Astrocyte (in vitro differentiated cells and primary cell): ENCODE measurements around the gene EMP1. TPM values are rescaled to one million over a fixed set of nuclear protein-coding genes. Genes with fewer than 3 reads are reported as not detected.
A peak's percentile ranks its signal among the peaks of the same experiment; 100 is the strongest.

Experiments
- DNase-seq: peaks from one replicate; pipeline ENCODE4 v3.0.0-alpha.2; 2010; ENCODE audit warnings: low read depth
- FAIRE-seq: peaks from 2 replicates; lab custom pipeline; 2011; peaks lifted over from hg19 to GRCh38; lab: Jason Lieb, UNC
- H2AFZ ChIP-seq: 2 replicates; pipeline ENCODE4 v1.6.0; 2012; ENCODE audit warnings: low read depth, low read length, inconsistent platforms
- H3K27ac ChIP-seq: 2 replicates; pipeline ENCODE4 v1.5.1; 2011; ENCODE audit warnings: low read depth, low read length, inconsistent platforms
- H3K27me3 ChIP-seq: 2 replicates; pipeline ENCODE4 v1.6.0; 2011; ENCODE audit warnings: low read length, inconsistent platforms; ENCODE audit not compliant: insufficient read depth
- H3K36me3 ChIP-seq: 2 replicates; pipeline ENCODE4 v1.5.1; 2011; ENCODE audit warnings: low read length, inconsistent platforms; ENCODE audit not compliant: insufficient read depth
- H3K4me1 ChIP-seq: 2 replicates; pipeline ENCODE4 v1.5.1; 2011; ENCODE audit warnings: low read length, inconsistent platforms; ENCODE audit not compliant: insufficient read depth
- H3K4me2 ChIP-seq: 2 replicates; pipeline ENCODE4 v1.6.0; 2012; ENCODE audit warnings: low read length, inconsistent platforms
- H3K4me3 ChIP-seq: 2 replicates; pipeline ENCODE4 v1.5.1; 2011; ENCODE audit warnings: low read depth, mild to moderate bottlenecking, low read length, inconsistent platforms; ENCODE audit not compliant: insufficient read depth
- H3K79me2 ChIP-seq: 2 replicates; pipeline ENCODE4 v1.6.0; 2012; ENCODE audit warnings: mild to moderate bottlenecking, low read length, inconsistent platforms; ENCODE audit not compliant: insufficient read depth
- H3K9ac ChIP-seq: 2 replicates; pipeline ENCODE4 v1.6.0; 2012; ENCODE audit warnings: mild to moderate bottlenecking, low read length, inconsistent platforms
- H3K9me3 ChIP-seq: 2 replicates; pipeline ENCODE4 v1.5.1; 2012; ENCODE audit warnings: low read depth, mild to moderate bottlenecking, low read length, inconsistent platforms; ENCODE audit not compliant: insufficient read depth
- H4K20me1 ChIP-seq: 2 replicates; pipeline ENCODE4 v1.6.0; 2012; ENCODE audit warnings: low read length, inconsistent platforms; ENCODE audit not compliant: insufficient read depth
- H3K27ac Mint-ChIP-seq: one replicate; pipeline ENCODE4 v1.8.0; 2021; ENCODE audit warnings: mild to moderate bottlenecking, mixed read lengths; ENCODE audit not compliant: unreplicated experiment
- H3K27me3 Mint-ChIP-seq: one replicate; pipeline ENCODE4 v1.8.0; 2021; ENCODE audit warnings: low read depth, mixed read lengths; ENCODE audit not compliant: unreplicated experiment
- H3K36me3 Mint-ChIP-seq: one replicate; pipeline ENCODE4 v1.8.0; 2021; ENCODE audit warnings: low read depth, mixed read lengths; ENCODE audit not compliant: unreplicated experiment
- H3K4me1 Mint-ChIP-seq: one replicate; pipeline ENCODE4 v1.8.0; 2021; ENCODE audit warnings: low read depth, mixed read lengths; ENCODE audit not compliant: unreplicated experiment
- H3K4me3 Mint-ChIP-seq: one replicate; pipeline ENCODE4 v1.8.0; 2021; ENCODE audit warnings: mild to moderate bottlenecking, moderate library complexity, mixed read lengths; ENCODE audit not compliant: unreplicated experiment
- H3K9me3 Mint-ChIP-seq: one replicate; pipeline ENCODE4 v1.8.0; 2021; ENCODE audit warnings: mild to moderate bottlenecking, mixed read lengths; ENCODE audit not compliant: unreplicated experiment
- CTCF ChIP-seq: IDR thresholded peaks from 2 replicates; pipeline ENCODE4 v1.5.1; 2011; ENCODE audit warnings: low read depth, mild to moderate bottlenecking, inconsistent platforms, low read length, moderate library complexity; ENCODE audit not compliant: insufficient read depth
- EZH2 ChIP-seq: IDR thresholded peaks from 2 replicates; pipeline ENCODE4 v1.6.1; 2012; ENCODE audit warnings: mild to moderate bottlenecking, low read length, inconsistent platforms; ENCODE audit not compliant: insufficient read depth
- total RNA-seq: library from RNA; stranded (reverse); gene quantifications from 2 replicates; pipeline ENCODE4 v1.2.1, GENCODE V29; 2021

EMP1 gene
- total RNA-seq, 1 donor from 2014 or later: 71.7 TPM

GRCh38 chr12:13194401-13195110 lies 2.0 kb upstream of the EMP1 start:
- FAIRE-seq (no peak), DNase-seq (no peak)
- Mint-ChIP-seq H3K4me3 (no peak overlapping the region), H3K9me3 (peaks cover 2% of the 10 kb centered on the region), H3K27me3 (no peaks in the 10 kb centered on the region), H3K27ac (peak overlapping the region; percentile 60), H3K4me1 (peaks cover 52% of the 10 kb centered on the region), H3K36me3 (peaks cover 2% of the 10 kb centered on the region)
- TF ChIP-seq EZH2: no peak
- no peak for TF ChIP-seq CTCF
- Histone ChIP-seq H3K27me3 (no peaks in the 10 kb centered on the region), H3K27ac (peak overlapping the region; percentile 97), H3K36me3 (no peaks in the 10 kb centered on the region), H3K4me2 (no peak overlapping the region), H3K9me3 (no peaks in the 10 kb centered on the region), H4K20me1 (peaks cover 4% of the 10 kb centered on the region), H3K9ac (peak overlapping the region; percentile 82), H3K79me2 (peaks cover 30% of the 10 kb centered on the region), H3K4me3 (no peak overlapping the region), H3K4me1 (peaks cover 35% of the 10 kb centered on the region), H2AFZ (no peak overlapping the region)

- Histone ChIP-seq H3K4me2 (peak overlapping the region; percentile 92), H3K27ac (peak overlapping the region; percentile 97), H3K79me2 (peaks cover 37% of the 10 kb centered on the region), H3K4me3 (no peak overlapping the region), H2AFZ (no peak overlapping the region), H4K20me1 (peaks cover 7% of the 10 kb centered on the region), H3K36me3 (no peaks in the 10 kb centered on the region), H3K9me3 (no peaks in the 10 kb centered on the region), H3K9ac (peak overlapping the region; percentile 82), H3K27me3 (no peaks in the 10 kb centered on the region), H3K4me1 (peaks cover 38% of the 10 kb centered on the region)
- Mint-ChIP-seq H3K4me1 (peaks cover 54% of the 10 kb centered on the region), H3K27me3 (no peaks in the 10 kb centered on the region), H3K36me3 (peaks cover 2% of the 10 kb centered on the region), H3K4me3 (no peak overlapping the region), H3K9me3 (peaks cover 2% of the 10 kb centered on the region), H3K27ac (peak overlapping the region; percentile 91)
- FAIRE-seq (no peak), DNase-seq (no peak)
- TF ChIP-seq EZH2 (no peak), CTCF (no peak)
Observed at GRCh38 chr12:13195250-13195649, 1.3 kb upstream of the EMP1 start.

- no peaks in the 10 kb centered on the region for H3K9me3 ChIP-seq
- Mint-ChIP-seq H3K27me3 (no peaks in the 10 kb centered on the region), H3K4me3 (no peak overlapping the region), H3K4me1 (peaks cover 54% of the 10 kb centered on the region), H3K9me3 (peaks cover 2% of the 10 kb centered on the region), H3K27ac (peak overlapping the region; percentile 91), H3K36me3 (peaks cover 2% of the 10 kb centered on the region)
- H4K20me1 ChIP-seq: peaks cover 11% of the 10 kb centered on the region
- H3K4me3 ChIP-seq: peak overlapping the region; percentile 35
- peak overlapping the region; percentile 92 for H3K4me2 ChIP-seq
- peak overlapping the region; percentile 97 for H3K27ac ChIP-seq
- FAIRE-seq: peak; percentile 55
- peak overlapping the region; percentile 82 for H3K9ac ChIP-seq
- H3K4me1 ChIP-seq: peaks cover 42% of the 10 kb centered on the region
- no peak overlapping the region for H2AFZ ChIP-seq
- DNase-seq: peak; percentile 59
- no peaks in the 10 kb centered on the region for H3K27me3 ChIP-seq
- H3K79me2 ChIP-seq: peaks cover 42% of the 10 kb centered on the region
- H3K36me3 ChIP-seq: no peaks in the 10 kb centered on the region
- TF ChIP-seq EZH2 (no peak), CTCF (no peak)
Observed at GRCh38 chr12:13195785-13196129, 769 bp upstream of the EMP1 start.
